Breast epithelium (tissue), 4 donors: ENCODE data around the gene MALAT1. TPM values are rescaled to one million over a fixed set of nuclear protein-coding genes. Genes with fewer than 3 reads are reported as not detected.
A peak's percentile ranks its signal among the peaks of the same experiment; 100 is the strongest.
"Not testable (repeated sequence)": the region's sequence is repeated elsewhere in the genome, so short reads cannot be mapped to it uniquely, and the experiment has no call there.

Source experiments
- DNase-seq, 2 donors: peaks; one replicate each; pipeline ENCODE4 v3.0.0-alpha.2; 2019; ENCODE audit warnings: low spot score in 2 of 2
- H3K27ac ChIP-seq, 2 donors: fragments of 200-600 bp; sonication (generic) in 1 of 2; one replicate each; pipeline ENCODE4 v1.5.1; 2016 to 2019; ENCODE audit warnings: mild to moderate bottlenecking in 1 of 2
- H3K27me3 ChIP-seq, 2 donors: fragments of 200-600 bp; sonication (generic) in 1 of 2; one replicate each; pipeline versions ENCODE4 v1.5.1 to v1.6.0; 2017 to 2019; ENCODE audit warnings: control low read depth in 1 of 2, mild to moderate bottlenecking in 1 of 2
- H3K36me3 ChIP-seq: fragments of 200-600 bp; one replicate; pipeline ENCODE4 v1.5.1; 2019
- H3K4me1 ChIP-seq, 2 donors: fragments of 200-600 bp; sonication (generic); one replicate each; pipeline ENCODE4 v1.5.1; 2016 to 2019; ENCODE audit warnings: control low read depth in 1 of 2
- H3K4me3 ChIP-seq, 3 donors: fragments of 200-600 bp; sonication (generic); 1 replicate in 2 of 3; 2 replicates in 1 of 3; pipeline ENCODE4 v1.5.1; 2016 to 2019; ENCODE audit warnings: mild to moderate bottlenecking in 3 of 3, moderate library complexity in 2 of 3
- H3K9me3 ChIP-seq, 2 donors: fragments of 200-600 bp; sonication (generic) in 1 of 2; one replicate each; pipeline ENCODE4 v1.5.1; 2016 to 2019; ENCODE audit warnings: control low read depth in 1 of 2
- POLR2A ChIP-seq: fragments of 450-650 bp; IDR thresholded peaks from one replicate; pipeline ENCODE4 v1.6.1; 2016; ENCODE audit warnings: antibody characterized with exemption, mild to moderate bottlenecking, moderate library complexity
- POLR2AphosphoS5 ChIP-seq, 3 donors: sonication (generic); formaldehyde crosslinking; IDR thresholded peaks; one replicate each; pipeline ENCODE4 v1.6.1; 2017; ENCODE audit warnings: antibody characterized with exemption in 3 of 3
- intact Hi-C: fragments of 100-400 bp; cut with DNase I; formaldehyde crosslinking; loops from one replicate; pipeline ENCODE4 v1.15.1; 2023; ENCODE audit warnings: low total_unique reads
- total RNA-seq, 3 donors: library from RNA; depleted of rRNA; stranded (reverse); fragments of >200 nt; gene quantifications; one replicate each; pipeline ENCODE4 v1.1.0, GENCODE V29; 2016
- TF ChIP-seq, protein P1 (sequence below), 3 donors: fragments of 450-650 bp; IDR thresholded peaks; one replicate each; pipeline ENCODE4 v1.5.1; 2016 to 2017; ENCODE audit warnings: antibody characterized with exemption in 3 of 3, mild to moderate bottlenecking in 3 of 3, moderate library complexity in 3 of 3

MALAT1 gene
- total RNA-seq, 3 donors from 2014 or later: 14,217 to 22,312 (median 18,959) TPM

- H3K27ac ChIP-seq, intact Hi-C loops, H3K9me3 ChIP-seq, H3K36me3 ChIP-seq, DNase-seq, H3K4me3 ChIP-seq, H3K27me3 ChIP-seq: not testable (repeated sequence)
- H3K4me1 ChIP-seq: peaks cover 5 to 13% of the 10 kb centered on the region in 2 donors
Observed at GRCh38 chr11:65522718-65523630, 24.1 kb downstream of the MALAT1 start.

- intact Hi-C loops, DNase-seq: not testable (repeated sequence)
- H3K27ac ChIP-seq: peak overlapping the region in 1 of 2 donors; percentile 73
Observed at GRCh38 chr11:65523631-65523968, 24.8 kb downstream of the MALAT1 start.

DNA sequence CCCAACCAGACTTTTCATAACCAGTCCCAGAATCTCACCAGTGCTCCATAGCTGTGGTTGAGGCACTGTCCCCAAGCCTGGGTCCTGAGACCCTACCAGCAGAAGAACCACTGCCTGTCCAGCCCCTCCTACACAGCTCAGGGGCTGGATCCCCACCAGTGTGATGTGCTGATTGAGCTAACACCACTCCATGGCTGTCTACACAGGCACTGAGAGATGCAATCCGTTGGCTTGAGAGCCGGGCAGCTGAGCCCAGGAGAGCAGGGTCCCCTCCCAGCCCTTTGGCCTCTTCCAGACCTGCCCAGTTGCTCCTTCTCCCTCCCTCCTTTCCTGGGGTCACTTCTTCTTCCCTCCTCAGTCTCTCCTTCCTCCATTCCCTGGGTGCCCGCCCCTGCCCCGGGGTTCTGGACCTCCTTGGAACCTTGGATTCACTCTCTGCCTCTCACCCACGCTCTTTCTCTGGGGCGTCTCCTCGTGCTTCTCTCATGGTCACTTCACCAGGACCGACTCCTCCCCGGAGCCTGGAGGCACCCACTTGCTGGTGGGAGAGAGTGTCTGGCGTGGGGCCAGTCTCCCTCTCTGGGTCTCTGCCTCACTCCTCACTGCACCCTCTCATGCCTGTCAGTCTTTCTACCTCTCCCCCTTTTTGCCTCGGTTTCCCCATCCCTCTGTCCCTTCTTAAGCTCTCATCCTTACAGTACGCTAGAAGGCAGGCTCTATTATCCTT lies 25.3 kb downstream of the MALAT1 start:
- DNase-seq: no peak
- intact Hi-C loops: no loop called here

More at GRCh38 chr11:65523631-65523968, 24.8 kb downstream of the MALAT1 start:
- not testable (repeated sequence) for H3K27me3 ChIP-seq, H3K9me3 ChIP-seq, H3K36me3 ChIP-seq, H3K4me3 ChIP-seq
- H3K4me1 ChIP-seq: peaks cover 5 to 13% of the 10 kb centered on the region in 2 donors

DNA sequence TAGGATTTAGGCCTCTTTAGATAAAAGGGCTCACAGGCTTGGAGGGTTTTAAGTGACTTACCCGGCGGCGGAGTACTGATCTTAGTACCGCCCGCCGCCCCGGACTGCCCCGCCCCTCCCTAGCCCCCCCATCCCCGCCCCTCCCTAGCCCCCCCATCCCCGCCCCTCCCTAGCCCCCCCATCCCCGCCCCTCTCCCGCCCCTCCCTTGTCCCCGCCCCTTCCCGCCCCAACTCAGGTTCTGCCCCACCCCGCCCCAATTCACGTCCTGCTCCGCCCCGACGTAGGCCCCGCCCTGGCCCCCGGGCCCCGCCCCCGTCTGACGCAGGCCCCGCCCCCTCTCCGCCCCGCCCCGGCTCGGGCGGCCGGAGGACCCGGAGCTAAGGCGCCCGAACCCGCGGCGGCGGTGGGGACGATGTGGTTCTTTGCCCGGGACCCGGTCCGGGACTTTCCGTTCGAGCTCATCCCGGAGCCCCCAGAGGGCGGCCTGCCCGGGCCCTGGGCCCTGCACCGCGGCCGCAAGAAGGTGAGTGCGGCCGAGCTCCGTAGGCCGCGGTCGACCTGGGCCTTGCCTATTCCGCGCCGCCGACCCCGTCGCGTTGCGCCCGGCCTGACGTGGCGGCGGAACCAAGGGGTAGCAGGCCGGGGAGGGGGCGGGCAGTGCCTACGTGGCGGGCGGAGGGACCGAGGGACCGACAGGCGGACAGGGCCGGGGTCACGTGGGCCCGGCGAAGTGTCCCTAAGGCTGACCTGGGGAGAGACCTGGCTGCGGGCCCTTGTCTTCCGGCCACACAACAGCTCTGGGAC lies 26.1 kb downstream of the MALAT1 start, which contains the start of gene SCYL1:
TSS of gene SCYL1 (plus strand) at position 343 of the 805 bp plus-strand sequence. CDS start at position 414, 71 bp downstream.
- Histone ChIP-seq H3K36me3 (no peaks in the 10 kb centered on the region), H3K4me3 (peak within 1 kb of the TSS; percentile 92 to 99 (median 98)), H3K4me1 (peaks cover 5 to 13% of the 10 kb centered on the region in 2 donors), H3K27me3 (no peaks in the 10 kb centered on the region), H3K27ac (peak within 1 kb of the TSS; percentile 90 to 95), H3K9me3 (no peaks in the 10 kb centered on the region)
- TF ChIP-seq POLR2AphosphoS5 (IDR thresholded peaks at IDR 0.05) (peak in 2 of 3 donors; percentile 65 to 72), POLR2A (no peak)
- intact Hi-C loops: no loop called here
- peak; percentile 68 to 82 for DNase-seq

More for the DNA sequence above, 25.3 kb downstream of the MALAT1 start:
- H3K4me1 ChIP-seq: peaks cover 5 to 13% of the 10 kb centered on the region in 2 donors
- TF ChIP-seq POLR2AphosphoS5 (IDR thresholded peaks at IDR 0.05): no peak
- TF ChIP-seq, protein P1, sequence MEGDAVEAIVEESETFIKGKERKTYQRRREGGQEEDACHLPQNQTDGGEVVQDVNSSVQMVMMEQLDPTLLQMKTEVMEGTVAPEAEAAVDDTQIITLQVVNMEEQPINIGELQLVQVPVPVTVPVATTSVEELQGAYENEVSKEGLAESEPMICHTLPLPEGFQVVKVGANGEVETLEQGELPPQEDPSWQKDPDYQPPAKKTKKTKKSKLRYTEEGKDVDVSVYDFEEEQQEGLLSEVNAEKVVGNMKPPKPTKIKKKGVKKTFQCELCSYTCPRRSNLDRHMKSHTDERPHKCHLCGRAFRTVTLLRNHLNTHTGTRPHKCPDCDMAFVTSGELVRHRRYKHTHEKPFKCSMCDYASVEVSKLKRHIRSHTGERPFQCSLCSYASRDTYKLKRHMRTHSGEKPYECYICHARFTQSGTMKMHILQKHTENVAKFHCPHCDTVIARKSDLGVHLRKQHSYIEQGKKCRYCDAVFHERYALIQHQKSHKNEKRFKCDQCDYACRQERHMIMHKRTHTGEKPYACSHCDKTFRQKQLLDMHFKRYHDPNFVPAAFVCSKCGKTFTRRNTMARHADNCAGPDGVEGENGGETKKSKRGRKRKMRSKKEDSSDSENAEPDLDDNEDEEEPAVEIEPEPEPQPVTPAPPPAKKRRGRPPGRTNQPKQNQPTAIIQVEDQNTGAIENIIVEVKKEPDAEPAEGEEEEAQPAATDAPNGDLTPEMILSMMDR (IDR thresholded peaks at IDR 0.05): no peak
- no peak for TF ChIP-seq POLR2A
- peak overlapping the region; percentile 17 to 98 (median 92) for H3K4me3 ChIP-seq
- H3K36me3 ChIP-seq: no peaks in the 10 kb centered on the region
- no peaks in the 10 kb centered on the region for H3K9me3 ChIP-seq
- peak overlapping the region; percentile 73 to 95 for H3K27ac ChIP-seq
- no peaks in the 10 kb centered on the region for H3K27me3 ChIP-seq

DNA sequence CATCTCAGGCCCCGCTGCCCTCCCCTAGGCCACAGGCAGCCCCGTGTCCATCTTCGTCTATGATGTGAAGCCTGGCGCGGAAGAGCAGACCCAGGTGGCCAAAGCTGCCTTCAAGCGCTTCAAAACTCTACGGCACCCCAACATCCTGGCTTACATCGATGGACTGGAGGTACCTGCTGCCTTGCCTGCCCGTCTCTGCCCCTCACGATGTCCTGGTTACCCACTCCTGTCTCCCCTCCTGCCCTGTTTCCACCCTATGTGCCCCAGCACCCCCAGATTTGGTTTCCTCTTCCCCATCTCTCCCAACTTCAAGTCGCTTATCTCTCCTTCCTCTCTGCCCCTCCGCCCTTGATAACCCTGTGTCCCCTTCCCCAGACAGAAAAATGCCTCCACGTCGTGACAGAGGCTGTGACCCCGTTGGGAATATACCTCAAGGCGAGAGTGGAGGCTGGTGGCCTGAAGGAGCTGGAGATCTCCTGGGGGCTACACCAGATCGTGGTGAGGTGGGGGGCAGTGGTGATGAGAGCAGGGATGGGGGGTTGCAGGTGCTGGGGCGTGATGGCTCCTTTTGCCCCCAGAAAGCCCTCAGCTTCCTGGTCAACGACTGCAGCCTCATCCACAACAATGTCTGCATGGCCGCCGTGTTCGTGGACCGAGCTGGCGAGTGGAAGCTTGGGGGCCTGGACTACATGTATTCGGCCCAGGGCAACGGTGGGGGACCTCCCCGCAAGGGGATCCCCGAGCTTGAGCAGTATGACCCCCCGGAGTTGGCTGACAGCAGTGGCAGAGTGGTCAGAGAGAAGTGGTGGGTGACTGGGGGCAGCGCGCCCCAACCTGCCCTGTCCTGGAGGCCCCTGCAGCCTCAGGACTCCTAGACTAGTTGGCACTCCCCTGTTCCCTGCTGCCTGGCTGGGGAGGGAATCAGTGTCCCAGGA lies 27.0 kb downstream of the MALAT1 start:
- Histone ChIP-seq H3K27me3 (no peaks in the 10 kb centered on the region), H3K36me3 (peaks cover 6% of the 10 kb centered on the region), H3K4me3 (peak overlapping the region; percentile 92 to 99 (median 98)), H3K9me3 (no peaks in the 10 kb centered on the region), H3K27ac (peak overlapping the region; percentile 90 to 95), H3K4me1 (peaks cover 5 to 13% of the 10 kb centered on the region in 2 donors)
- TF ChIP-seq, protein P1 (IDR thresholded peaks at IDR 0.05): no peak
- TF ChIP-seq POLR2A (no peak), POLR2AphosphoS5 (IDR thresholded peaks at IDR 0.05) (no peak)
- intact Hi-C loops: no loop called here
- no peak for DNase-seq
